Bronchial epithelial cell (primary cell): ENCODE measurements around the gene RER1. TPM values are rescaled to one million over a fixed set of nuclear protein-coding genes. Genes with fewer than 3 reads are reported as not detected.

Experiments used
- DNase-seq: peaks from one replicate; pipeline ENCODE4 v3.0.0-alpha.2; 2010; ENCODE audit warnings: low read depth
- FAIRE-seq: peaks from 2 replicates; lab custom pipeline; 2011; peaks lifted over from hg19 to GRCh38; lab: Jason Lieb, UNC
- H3K27me3 ChIP-seq: 2 replicates; pipeline ENCODE4 v1.5.1; 2011; ENCODE audit warnings: low read length; ENCODE audit not compliant: control insufficient read depth, insufficient read depth
- H3K36me3 ChIP-seq: 2 replicates; pipeline ENCODE4 v1.5.1; 2011; ENCODE audit warnings: low read length; ENCODE audit not compliant: control insufficient read depth, insufficient read depth
- H3K4me3 ChIP-seq: 2 replicates; pipeline ENCODE4 v1.5.1; 2011; ENCODE audit warnings: mild to moderate bottlenecking, low read depth, low read length, control low read depth
- CTCF ChIP-seq: IDR thresholded peaks from 2 replicates; pipeline ENCODE4 v1.5.1; 2011; ENCODE audit warnings: mild to moderate bottlenecking, moderate library complexity, low read length, control low read depth, inconsistent platforms; ENCODE audit not compliant: insufficient read depth, severe bottlenecking
- total RNA-seq: library from RNA; depleted of rRNA; stranded (reverse); fragments of >200 nt; gene quantifications from 2 replicates; pipeline ENCODE4 v1.2.1, GENCODE V29; 2014

Gene RER1
- total RNA-seq, 1 donor from 2014 or later = 94.8 TPM

DNA sequence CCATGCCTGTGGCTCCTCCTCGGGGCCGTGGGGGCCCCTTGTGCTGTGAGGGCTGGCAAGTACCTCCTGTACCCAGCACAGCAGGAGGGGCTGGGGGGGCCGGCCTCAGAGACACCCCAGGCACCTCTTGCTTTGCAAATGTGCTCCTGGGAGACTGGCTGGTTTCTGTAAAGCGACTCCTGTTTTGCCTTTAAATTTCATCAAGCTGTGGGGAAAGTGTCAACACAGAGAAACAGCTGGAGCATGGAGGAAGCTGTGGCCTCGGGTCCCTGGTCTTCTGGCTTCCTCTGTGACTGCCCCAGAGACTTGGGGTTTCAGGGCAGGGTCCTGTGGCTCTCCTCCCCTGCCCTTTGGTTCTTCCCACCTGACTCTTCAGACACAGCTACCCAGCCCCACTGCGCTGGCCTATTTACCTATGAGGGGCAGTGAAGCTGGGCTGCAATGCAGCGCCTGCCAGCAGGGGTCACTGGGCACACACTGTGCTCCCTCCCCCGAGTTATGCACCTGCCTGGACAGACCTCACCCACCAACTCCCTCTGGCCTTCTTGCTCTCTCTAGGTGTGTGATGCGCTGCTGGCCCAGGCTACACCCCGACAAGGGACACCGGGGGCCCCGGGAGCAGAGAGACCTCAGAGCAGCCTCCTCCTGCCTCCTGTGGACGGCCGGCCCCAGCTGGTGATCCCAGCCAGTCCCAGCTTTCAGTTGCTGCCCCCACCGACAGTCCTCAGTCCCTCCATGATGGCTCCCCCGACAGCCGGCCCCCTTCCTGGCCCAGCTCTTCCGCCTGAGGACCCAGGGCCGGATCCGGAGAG lies 38.3 kb downstream of the RER1 start:
- Histone ChIP-seq H3K36me3 (peaks cover 41% of the 10 kb centered on the region), H3K4me3 (peak overlapping the region; percentile 91), H3K27me3 (no peaks in the 10 kb centered on the region)
- peak; percentile 90 for TF ChIP-seq CTCF
- FAIRE-seq (no peak), DNase-seq (peak; percentile 48)

DNA sequence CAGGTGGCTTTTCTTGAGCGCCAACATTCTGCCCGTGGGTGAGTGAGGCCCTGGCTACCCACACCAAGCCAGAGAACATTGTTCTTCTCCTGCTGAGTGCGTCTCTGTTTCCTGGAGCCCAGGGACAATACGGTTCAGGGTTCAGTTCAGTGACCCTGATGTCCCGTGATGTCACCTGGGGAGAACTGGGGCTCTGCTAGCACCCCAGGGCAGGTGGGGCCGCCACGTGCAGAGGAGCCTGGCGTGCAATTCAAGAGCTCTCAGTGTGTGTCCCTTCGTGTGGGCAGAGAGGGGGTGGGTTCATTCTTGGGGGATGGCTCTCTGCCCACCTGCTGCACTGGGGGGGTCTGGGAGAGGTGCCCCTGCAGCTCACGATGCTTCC lies 38.9 kb downstream of the RER1 start:
- FAIRE-seq (no peak), DNase-seq (no peak)
- Histone ChIP-seq H3K27me3 (no peaks in the 10 kb centered on the region), H3K4me3 (peak overlapping the region; percentile 37), H3K36me3 (peaks cover 42% of the 10 kb centered on the region)
- TF ChIP-seq CTCF = no peak

DNA sequence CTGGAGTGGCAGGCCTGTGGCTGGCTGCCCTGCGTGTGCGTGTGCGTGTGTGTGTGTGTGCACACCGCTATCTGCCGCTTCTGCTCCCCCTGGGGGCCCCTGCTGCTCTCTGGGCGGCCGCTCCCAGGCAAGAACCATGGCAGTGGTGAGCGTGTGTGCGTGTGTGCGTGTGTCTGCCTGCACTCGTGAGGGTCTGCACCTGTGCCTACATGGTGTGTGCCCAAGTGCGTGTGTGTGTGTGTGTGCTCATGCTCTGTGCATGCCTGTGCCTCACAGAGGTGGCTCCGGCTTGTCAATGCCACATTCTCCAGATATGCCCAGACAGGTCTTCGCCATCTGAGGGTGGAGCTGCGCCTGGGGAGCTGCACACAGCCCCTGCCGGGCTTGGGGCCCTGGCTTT lies 39.5 kb downstream of the RER1 start:
- no peak for FAIRE-seq
- Histone ChIP-seq H3K4me3 (peak overlapping the region; percentile 37), H3K27me3 (no peaks in the 10 kb centered on the region), H3K36me3 (peaks cover 42% of the 10 kb centered on the region)
- peak; percentile 81 for DNase-seq
- no peak for TF ChIP-seq CTCF

DNA sequence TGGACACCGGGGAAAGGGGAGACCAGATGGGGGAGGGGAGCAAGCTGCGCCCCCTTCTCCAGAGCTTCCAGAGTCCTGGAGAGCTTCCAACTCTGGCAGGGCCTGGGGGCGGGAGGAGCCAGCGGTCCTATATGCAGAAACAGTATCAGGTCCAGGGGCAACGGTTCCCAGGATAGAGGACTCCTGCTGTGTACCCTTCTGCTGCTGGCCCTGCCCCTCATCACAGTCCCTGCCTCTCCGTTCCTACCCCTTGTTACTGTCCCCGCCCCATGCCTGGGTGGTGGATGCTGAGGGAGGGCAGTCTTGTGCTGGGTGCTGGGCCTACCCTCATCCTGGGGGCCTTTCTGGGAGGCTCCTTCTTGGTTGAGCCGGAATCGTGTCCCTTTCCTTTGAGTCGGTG lies 39.9 kb downstream of the RER1 start:
- DNase-seq (no peak), FAIRE-seq (peak; percentile 43)
- Histone ChIP-seq H3K36me3 (peaks cover 42% of the 10 kb centered on the region), H3K4me3 (peak overlapping the region; percentile 37), H3K27me3 (no peaks in the 10 kb centered on the region)
- TF ChIP-seq CTCF = no peak

GRCh38 chr1:2432441-2432844 lies 40.8 kb downstream of the RER1 start:
- DNase-seq = no peak
- no peak for FAIRE-seq
- no peak overlapping the region for H3K4me3 ChIP-seq
- no peaks in the 10 kb centered on the region for H3K27me3 ChIP-seq
- H3K36me3 ChIP-seq = peaks cover 46% of the 10 kb centered on the region
- TF ChIP-seq CTCF = no peak
